GM21390 (cell line): ENCODE data around the gene EFHC1.

Experiments
- ATAC-seq: cut with Tn5 transposase; IDR thresholded peaks from one replicate; pipeline ENCODE4 v1.9.1; 2021; ENCODE audit not compliant: unreplicated experiment

The EFHC1 gene

DNA sequence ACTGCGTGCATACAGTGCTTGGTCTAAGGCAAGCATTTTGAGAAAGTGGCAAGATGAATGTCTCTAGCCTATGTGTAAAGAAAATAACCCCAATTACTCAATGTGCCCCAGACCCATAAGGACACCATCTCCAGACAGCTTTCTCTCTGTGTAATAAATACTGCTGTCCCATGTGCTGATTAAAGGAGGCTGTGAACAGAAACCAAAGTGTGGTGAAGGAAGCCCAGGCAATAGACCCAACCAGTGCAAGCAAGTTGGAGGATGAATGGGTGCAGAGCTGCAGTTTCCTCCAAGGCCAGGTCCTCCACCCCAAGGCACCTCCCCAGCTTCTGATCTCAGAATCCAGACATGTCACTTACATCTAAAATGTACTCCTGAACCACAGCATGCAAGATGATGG is 96.1 kb downstream of the EFHC1 start:
- ATAC-seq = no peak

DNA sequence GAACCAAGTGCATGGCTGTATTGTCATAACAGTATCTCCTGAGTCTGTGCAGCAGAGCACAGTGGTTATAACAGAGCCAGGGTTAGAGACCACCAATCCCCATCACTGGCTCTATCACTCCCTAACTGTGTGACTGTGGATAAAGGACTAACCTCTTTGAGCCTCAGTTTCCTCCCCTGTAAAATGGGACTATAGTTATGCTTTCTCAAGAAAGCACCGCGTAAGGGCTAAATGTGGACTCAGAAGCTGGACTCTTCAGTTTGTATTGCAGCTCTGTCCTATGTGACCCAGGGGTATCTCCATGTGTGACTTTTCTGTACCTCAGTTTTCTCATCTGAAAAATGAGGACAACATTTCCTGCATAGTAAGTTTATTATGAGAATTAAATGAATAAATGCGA is 96.8 kb downstream of the EFHC1 start:
- ATAC-seq = no peak

DNA sequence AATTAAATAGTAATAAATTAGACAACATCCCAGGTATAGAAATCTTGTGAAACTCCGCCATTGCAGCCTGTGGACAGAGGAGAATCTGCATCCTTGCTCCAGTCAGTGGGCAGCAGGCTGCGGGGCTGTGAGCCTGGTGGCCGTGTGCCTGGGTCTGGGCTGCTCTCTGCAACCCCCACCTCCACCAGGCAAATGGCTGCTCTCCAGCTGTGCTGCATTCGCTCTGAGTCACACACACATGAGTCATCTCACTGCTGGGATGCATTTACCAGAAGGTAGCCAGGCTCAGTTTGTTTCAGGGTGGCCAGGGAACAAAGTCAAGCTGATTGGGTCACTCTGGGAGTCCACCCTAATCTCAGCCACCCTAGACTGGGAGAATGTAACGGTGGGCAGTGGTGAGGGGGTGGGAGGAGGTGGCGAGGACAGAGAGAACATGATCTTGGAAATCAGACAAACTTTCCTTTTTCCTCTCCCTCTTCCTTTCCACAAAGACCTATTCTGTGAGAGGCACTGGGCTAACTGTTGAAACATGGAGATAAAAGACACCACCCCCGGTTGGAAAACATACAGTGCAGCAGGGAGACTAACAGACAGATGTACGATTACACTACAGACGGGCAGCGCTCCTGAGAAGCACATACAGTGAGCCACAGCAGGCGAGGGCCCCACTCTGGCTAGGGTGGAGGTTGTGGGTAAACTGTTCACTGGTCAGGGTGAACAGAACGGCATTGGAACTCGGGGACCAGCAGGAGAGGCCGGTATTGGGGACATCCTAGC is 97.5 kb downstream of the EFHC1 start:
- peak; percentile 89 for ATAC-seq

DNA sequence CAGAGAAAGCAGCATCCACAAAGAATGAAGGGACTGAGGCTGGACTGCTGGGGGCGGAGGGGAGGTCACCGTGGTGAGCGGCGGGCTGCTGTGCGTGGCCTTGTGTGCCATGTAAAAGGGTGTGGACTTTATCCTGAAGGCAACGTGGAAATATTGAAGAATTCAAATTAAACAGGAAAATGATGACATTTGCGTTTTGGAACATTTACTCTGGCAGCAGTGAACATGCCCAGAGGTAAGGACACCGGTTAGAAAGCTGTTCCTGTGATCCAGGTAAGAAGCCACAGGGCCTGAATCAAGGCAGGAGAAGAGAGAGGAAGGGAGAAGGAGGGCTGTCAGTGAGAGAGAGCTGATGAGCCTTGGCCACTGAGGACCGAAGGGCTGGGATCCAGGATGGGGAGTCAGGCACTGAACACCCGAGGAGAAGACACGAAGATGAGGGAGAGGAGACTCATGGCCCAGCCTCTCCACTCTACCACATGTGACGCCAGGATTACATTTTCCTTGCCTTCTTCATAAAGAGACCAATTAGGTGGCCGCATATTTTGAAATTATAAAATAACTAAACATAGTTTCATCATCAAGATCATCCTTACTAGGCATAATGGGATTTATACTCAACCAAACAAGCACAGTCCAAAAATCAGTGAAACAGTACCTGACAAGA is 98.3 kb downstream of the EFHC1 start:
- no peak for ATAC-seq

DNA sequence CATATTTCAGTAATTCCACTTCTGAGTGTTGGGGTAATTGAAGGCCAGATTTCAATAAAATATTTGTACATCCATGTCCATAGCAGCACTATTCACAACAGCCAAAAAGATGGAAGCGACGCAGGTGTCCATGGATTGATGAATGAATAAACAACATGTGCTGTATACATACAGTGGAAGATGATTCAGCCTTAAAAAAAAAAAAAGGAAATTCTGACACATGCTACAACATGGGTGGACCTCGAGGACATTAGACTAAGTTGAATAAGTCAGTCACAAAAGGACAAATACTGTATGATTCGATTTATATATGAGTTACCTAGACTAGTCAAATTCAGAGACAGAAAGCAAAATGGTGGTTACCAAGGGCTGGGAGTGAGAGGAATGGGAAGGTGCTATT is 99.5 kb downstream of the EFHC1 start:
- ATAC-seq = no peak

DNA sequence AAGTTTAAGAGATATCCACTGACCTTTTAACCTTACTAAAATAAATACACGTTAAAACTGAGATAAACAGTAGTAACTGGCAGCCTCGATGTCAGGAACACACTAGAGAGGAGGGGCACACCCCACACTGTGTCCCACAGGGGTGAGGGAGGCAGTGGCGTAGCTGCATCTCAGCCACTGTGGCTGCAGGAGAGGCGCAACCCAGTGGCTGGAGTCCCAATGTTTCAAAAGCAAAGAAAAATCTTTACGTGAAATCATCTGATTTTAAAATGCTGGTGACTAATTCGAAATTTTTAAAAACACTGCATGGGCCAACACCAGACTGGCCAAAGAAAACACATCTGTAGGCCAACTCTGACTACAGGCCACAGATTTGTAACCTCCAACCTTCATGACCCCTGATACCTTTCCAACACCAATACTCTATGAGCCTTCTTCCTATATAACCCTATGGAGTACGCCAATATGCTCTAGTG is 102.0 kb downstream of the EFHC1 start:
- ATAC-seq = no peak

DNA sequence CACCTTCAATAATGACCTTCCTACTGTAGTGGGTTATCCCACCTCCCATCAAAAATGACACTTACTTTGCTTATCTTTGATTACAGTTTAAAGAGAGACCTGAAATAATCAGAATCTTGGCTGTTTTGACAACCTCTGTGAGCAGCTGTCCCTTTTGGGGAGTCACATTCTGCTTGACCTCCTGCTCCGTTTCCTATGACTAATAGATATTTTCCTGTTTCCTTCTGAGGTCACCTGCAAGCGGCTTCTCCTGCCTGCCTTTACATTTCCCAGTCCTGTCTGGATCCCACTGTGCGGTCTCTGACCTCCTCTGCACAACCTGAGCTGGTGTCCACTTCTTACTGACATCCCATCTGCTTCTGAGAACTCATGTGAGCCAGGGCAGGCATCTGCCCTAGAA is 102.5 kb downstream of the EFHC1 start:
- ATAC-seq = no peak

DNA sequence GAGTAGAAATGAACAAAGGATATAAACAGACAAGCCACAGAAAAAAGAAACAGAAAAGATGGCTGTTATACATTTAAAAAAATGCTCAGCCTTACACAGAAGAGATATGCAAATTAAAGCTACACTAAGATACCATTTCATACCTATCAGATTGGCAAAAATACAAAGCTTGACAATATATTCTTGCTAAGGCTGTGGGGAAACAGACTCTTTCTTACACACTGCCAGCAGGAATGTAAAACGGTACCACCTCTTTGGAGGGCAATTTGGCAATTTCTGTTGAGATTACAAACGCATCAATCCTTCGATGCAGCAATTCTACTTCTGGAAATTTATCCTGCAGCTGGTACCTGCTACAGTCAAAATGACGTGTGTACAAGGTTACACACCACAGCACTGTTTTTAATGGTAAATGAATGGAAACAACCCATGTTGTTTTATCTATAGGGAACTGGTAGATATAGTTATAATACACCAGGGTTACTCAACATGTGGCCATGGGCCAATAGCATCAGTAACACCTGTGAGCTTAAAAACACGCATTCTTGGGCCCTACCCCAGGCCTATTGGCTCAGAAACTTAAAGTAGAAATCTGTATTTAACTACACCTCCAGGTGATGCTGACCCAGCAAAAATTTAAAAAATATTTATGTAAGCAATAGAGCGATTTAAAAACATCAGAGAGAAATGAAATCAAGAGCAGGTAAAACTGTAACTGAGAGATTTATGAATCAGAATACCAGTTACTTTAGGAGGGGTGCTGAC is 103.4 kb downstream of the EFHC1 start:
- no peak for ATAC-seq

DNA sequence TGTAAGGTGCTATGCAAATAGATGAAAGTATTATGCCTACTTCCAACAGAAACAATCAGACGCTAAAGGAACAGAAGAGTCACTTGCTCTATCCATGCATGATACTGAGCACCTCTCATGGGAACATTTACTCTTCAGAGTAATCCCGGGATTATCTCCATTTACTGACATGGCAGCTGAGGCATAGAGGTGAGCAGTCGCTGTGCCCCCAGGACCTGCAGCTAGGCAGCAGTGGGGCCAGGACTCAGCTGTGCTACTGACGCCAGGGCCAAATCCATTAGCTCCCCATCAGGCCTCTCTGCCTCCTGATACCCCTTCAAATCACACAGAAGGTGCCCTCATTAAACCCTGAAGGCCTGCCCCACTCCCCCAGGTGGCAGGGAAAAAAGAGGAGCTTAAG is 104.8 kb downstream of the EFHC1 start:
- no peak for ATAC-seq

DNA sequence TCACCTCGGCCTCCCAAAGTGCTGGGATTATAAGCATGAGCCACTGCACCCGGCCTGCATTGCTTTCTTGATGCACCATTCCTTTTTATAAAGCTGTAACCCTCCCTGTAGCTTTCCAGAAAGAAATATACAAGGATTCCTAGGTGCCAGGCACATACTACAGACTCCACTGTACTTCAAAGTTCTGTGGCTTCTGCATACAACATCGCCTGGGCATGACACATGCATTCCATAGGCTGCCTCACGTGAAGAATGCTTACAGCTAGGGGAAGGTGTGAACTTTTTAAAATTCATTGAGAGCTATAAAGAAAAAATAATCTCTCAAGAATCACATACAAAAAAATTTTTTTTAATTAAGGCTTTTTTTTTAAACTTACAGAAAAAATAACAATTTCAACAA is 106.5 kb downstream of the EFHC1 start:
- no peak for ATAC-seq

DNA sequence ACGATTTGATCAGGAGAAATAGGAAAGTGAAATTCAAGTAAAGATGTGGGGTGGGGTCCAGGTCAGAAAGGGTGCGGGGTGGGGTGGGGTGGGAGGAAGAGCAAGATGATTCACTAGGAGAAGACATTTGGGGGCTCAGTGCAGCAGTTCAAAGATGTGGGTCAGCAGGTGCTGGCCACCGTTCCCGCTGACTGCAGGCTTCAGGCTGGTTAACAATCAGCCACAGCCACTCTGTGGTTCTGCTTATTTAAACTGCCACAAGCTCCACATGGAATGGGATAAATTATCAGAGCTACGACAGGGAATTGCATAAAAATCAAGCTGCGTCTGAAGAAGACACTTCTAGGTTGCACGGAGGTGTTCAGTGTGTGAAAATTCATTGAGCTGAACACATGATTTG is 107.3 kb downstream of the EFHC1 start:
- no peak for ATAC-seq

DNA sequence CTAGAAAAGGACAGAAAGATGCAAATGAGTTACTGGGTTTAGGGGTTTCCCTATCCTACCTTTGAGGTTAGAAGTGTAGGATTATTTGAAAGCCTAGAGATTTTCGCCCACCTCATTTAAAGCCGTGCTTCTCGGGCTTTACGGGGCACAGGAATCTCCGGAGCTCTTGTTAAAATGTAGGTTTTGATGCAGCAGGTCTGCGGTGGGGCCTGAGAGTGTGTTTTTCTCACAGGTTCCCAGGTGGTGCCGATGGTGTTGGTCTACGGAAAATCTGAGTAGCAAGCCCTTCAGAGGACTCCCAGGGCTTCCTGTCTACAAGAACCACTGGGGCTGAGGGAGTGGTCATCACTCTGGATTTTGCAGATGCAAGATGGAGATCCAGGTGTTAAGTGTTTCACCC is 109.2 kb downstream of the EFHC1 start:
- ATAC-seq = no peak

DNA sequence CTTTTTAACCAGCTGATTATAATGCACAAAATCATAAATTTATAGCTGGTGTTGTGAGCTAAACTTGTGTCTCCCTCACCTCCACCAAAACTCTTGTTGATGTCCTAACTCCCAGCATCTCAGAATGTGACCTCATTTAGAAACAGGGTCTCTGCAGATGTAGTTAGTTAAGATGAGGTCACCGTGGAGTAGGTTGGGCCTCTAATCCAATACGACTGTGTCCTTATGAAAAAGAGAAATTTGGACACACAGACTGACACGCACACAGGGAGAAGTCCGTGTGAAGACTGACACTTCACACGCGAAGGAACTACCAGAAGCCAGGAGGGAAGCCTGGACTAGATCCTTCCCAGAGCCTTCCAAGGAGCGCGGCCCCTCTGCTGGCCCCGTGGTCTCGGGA is 110.2 kb downstream of the EFHC1 start:
- ATAC-seq = no peak

DNA sequence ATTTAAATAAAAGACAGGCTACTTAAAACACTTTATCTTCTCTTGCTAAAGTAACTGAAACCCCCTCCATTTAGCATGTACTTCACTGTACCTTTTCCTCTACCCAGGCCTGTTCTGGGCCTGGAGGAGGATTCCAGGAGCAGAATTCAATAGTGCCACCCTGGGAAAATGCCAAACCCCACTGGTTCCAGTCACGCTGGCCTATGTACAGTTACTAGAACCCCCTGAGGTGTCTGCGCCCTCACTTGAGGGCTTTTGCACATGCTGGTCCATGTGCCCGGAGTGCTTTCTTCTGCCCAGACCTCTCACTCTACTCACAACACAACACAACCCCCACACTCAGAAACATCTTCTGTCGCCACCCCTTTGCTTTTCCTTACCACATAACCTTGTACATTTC is 111.3 kb downstream of the EFHC1 start:
- ATAC-seq = no peak

DNA sequence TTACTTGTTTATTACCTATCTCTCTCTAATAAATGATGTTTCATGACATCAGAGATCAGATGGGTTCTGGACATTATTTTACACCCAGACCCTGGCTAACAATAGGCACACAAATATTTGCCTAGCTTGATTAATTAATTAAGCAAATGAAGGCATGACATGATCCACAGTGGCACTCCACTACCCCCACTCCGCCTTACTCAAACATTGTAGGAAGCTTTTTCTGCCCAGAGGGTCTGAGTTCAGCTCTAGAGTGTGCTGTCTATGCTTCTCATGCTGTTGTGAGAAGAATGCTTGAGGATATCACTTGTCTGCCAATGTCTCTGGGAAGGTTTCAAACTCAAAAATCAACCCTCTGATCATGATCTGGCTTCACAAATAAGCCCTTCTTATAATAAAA is 111.7 kb downstream of the EFHC1 start:
- ATAC-seq = no peak

DNA sequence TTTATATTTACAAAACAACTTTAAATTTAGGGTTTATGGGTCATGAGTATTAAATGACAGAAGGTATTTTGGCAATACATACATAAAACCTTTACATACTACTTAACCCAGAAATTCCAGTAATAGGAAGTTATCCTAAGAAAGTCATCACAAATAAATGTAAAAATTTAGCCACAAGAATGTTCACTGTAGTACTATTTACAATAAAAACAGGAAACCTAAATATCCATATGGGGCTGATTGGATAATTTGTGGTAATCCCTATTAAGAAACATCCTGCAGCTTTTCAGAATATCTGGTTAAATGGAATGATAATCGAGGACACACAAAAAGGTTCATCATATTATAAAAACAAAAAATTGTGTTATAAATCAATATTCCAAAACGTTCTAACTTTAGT is 112.3 kb downstream of the EFHC1 start:
- no peak for ATAC-seq

DNA sequence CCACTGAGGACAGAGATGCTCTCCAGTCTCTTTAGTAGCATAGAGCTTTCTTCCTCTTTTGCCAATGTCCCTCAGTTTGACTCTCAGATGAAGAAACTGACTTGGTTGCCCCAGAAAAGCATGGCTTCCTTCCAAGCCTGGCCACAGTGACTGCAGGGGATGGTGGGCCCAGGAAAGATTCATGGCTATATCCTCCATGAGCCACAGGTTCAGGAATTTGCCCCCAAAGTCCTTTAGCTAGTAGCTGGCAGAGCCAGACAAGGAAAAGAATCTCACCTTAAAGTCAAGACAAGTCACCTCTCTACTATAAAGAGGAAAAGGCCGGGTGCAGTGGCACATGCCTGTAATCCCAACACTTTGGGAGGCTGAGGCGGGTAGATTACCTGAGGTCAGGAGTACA is 113.3 kb downstream of the EFHC1 start:
- ATAC-seq = no peak

DNA sequence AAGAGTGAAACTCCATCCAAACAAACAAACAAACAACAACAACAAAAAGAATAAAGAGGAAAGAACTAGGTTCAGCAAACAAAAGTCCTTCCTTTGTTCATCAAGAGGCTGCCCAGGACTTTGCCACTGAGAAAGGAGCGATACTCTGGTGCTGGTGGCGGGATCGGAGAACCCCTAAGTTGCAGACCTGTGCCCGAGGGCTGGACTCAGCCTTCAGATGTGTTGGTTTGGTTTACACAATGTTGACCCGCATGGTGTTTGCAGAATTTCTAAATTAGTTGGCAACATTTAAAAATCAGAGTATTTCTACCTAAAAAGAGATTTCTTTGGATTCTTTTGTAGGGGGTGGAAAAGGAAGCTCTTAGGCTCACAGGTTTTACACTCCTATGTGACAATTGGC is 114.2 kb downstream of the EFHC1 start:
- ATAC-seq = no peak

DNA sequence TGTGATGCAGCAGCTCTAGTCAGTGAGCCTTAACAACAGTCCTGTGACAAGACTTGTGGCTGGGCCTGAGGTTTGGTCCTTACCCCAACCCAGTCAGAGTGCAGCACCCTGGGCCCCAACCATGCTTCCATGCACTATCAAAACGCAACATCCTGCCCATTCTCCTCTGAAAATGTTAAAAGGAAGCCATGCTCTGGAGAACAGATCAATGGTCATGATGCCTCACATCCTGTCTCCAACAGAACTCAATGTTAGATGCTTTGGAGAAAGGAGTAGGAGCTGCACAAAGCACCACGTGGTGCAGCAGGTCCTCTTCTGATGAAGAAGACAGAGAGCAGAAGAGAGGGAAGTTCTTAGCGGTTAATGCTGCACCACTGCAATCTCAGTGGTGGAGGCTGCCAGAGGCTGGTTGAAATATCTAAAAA is 114.8 kb downstream of the EFHC1 start:
- ATAC-seq = peak; percentile 29

DNA sequence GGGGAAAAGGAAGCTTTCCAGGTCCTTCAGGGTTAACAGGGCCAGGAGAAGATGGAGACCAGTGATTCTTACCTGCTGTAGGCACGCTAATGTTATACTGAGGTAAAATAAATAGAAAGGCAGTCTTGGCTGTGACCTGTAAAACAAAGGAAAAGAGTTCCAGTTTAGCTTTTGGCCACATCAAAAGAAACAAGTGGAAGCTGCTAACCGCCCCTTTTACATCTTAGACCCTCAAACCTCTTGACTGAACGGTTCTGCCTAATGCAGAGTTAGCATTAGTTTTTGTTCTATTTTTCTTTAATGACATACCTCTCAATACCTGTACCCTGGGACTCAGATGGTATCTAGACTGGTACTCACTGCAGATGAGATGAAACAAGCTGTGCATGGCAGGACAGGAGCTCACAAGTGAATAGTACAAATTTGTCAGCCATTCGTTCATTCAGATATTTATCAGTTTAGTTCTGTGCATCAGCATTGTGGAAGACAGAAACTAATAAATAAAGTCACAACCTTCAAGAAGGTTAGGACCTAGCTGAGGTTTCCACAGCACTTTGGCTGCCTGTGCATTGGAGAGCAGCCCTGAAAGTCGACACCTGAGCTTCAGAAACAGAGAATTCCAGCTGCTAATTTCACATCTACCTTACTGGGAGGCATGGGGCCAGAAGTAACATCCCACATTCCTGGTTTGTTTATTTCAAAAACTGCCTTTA is 115.7 kb downstream of the EFHC1 start:
- peak; percentile 14 for ATAC-seq

DNA sequence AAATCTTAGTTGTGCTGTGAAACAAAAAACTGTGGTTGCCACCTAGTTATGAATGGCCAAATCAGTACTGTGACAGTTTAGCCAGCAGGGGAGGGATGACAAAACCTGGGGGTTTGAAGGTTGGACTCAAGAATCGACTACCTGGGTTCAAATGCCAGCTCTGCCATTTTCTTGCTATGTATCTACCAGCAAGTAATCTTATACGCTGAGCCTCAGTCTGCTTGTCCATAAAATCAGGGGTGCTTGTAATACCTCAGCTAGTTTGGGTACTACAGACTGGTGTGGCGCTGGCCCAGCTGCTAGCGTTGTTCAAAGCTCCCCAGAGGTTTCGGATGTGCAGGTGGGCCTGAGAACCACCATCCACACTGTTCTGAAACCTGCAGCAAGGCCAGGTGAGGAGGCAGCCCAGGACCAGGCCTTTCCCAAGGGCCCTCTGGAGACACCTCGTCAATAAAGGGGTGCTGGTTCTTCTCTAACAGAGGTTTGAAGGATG is 116.3 kb downstream of the EFHC1 start:
- peak; percentile 39 for ATAC-seq
